GM18507 (cell line): ENCODE measurements around the gene RXRA.

Experiments
- DNase-seq: peaks from one replicate; pipeline ENCODE4 v3.0.0; 2011; ENCODE audit warnings: low read depth; ENCODE audit not compliant: insufficient read length; ENCODE audit errors: extremely low spot score
- FAIRE-seq: peaks from 2 replicates; lab custom pipeline; 2011; peaks lifted over from hg19 to GRCh38; lab: Jason Lieb, UNC

The RXRA gene

DNA sequence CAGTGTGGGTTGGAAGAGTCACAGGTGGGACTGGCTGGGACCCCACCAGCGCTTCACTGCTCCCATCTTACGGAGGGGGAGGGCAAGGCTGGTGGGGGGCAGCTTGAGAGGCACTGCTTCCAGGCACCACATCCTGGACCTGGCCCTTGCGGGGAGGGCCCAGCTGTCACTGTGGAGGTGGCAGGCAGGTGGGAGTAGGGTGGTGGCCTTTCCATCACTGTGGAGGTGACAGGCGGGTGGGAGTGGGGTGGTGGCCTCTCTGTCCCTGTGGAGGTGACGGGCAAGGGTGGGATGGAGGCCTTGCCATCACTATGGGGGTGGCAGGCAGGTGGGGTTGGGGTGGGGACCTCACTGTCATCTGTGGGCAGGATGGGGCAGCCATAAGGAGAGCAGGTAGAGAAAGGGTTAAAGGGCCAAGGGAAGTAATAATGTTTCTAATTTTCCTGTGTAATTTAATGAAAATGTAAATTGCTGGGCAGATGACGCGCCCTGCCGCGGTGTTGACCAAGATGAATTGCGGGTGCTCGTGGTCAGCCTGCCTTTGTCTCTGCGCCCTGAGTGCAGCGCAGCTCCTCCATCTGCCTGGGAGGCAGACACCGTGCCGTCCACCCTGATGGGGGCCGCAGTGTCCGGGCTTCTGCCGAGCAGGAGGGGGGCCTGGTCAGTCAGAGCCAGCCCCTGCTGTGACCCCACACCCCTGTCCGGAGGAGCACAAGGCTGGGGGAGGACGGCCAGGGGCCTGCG is 20.8 kb downstream of the RXRA start:
- DNase-seq: no peak
- no peak for FAIRE-seq

- no peak for DNase-seq
- no peak for FAIRE-seq
These were observed 21.7 kb downstream of the RXRA start for GRCh38 chr9:134347996-134348395.

- DNase-seq (no peak), FAIRE-seq (no peak)
These were observed 22.3 kb downstream of the RXRA start for GRCh38 chr9:134348404-134349155.

DNA sequence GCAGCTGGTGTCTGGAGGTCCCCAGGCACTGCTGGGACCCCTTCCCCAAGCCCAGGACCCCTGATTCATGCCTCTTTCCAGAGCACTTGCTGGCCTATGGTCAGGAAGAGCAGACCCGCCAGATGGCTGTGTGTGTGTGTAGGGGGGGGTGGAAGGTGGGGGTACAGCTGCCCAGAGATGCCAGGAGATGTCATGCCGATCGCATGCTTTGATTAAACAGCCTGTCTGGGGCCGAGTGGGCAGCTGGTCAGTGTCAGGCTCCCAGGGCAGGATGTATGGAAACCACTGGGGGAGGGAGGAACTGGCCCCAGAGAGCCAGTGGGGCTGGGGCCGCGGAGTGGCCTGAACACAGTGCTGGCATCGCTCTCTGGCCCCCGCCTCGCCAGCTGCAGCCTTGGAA is 23.7 kb downstream of the RXRA start:
- FAIRE-seq (no peak), DNase-seq (no peak)

DNA sequence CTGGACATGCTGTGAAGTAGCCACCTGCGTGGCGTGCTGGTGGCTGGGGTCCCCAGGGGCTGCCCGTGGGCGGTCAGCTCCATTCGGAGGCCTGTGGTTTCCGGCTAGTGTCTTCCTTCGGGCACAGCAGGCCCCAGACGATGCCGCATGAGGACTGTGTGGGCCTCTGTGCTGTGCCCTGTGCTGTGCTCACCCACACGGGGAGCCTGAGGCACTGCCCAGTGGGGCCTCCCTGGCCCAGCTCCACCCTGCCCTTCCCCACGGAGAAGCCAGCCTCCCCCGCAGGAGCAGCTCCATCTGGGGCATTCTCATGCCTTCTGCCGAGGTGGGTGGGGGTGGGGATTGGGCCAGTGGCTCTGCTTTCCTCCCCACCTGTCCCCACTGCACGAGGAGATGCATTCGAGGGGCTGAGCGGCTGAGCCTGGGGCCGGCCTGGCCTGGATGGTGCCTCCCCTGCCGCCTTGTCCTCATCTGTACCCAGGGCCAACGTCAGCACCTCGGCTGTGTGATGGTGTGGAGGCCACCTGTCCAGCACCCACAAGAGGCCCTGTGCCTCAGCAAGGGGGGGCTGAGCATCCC is 24.2 kb downstream of the RXRA start:
- no peak for DNase-seq
- no peak for FAIRE-seq

DNA sequence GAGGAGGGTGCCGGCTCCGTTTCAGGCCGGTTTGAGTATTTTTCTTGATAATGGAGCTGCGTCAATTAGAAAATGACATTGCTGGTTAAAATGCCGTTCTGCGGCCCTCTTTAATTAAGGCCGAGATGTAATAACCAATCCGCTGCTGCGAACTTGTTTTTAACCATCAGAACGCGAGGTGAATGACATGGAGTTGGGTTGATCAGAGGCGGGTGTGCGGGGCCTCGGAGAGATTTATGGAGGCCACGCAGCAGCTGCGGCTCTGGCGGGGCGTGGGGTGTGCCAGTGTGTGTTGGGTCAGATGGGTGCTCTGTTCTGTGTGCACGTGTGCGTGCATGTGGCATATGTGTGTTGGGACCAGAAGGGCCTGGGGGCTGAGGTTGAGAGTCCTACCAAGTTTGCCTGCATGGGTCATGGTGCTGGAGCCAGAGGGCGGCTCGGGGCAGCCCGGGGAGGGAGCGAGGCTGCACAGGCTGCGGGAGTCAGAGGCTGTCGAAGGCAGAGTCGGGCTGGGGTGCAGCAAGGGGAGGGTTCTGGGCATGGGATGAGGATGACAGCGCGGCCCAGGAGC is 25.4 kb downstream of the RXRA start:
- no peak for FAIRE-seq
- DNase-seq: no peak

- FAIRE-seq (no peak), DNase-seq (no peak)
These were observed 26.1 kb downstream of the RXRA start for GRCh38 chr9:134352247-134352933.

DNA sequence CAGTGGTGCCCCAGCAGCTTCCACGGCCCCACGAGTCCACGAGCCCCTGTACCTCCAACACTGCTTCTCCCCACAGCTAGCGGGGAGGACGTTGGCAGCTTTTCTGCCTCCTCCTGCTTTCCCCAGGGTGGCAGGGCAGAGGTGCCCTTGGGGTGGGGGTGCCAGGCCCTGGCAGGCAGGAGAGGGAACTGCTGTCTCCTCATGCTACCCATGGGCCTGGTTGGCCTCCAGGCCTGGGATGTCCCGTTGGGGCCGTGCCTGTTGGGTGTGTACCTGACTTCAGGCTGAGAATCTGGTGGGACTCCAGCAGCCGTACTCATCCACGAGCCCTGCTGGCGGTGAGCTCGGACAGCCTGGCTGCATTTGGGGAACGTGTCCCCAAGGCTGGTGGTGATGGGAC is 27.3 kb downstream of the RXRA start:
- FAIRE-seq (no peak), DNase-seq (no peak)

- FAIRE-seq (no peak), DNase-seq (no peak)
These were observed 28.9 kb downstream of the RXRA start for GRCh38 chr9:134355158-134355557.

- FAIRE-seq (no peak), DNase-seq (no peak)
These were observed 29.5 kb downstream of the RXRA start for GRCh38 chr9:134355561-134356279.

DNA sequence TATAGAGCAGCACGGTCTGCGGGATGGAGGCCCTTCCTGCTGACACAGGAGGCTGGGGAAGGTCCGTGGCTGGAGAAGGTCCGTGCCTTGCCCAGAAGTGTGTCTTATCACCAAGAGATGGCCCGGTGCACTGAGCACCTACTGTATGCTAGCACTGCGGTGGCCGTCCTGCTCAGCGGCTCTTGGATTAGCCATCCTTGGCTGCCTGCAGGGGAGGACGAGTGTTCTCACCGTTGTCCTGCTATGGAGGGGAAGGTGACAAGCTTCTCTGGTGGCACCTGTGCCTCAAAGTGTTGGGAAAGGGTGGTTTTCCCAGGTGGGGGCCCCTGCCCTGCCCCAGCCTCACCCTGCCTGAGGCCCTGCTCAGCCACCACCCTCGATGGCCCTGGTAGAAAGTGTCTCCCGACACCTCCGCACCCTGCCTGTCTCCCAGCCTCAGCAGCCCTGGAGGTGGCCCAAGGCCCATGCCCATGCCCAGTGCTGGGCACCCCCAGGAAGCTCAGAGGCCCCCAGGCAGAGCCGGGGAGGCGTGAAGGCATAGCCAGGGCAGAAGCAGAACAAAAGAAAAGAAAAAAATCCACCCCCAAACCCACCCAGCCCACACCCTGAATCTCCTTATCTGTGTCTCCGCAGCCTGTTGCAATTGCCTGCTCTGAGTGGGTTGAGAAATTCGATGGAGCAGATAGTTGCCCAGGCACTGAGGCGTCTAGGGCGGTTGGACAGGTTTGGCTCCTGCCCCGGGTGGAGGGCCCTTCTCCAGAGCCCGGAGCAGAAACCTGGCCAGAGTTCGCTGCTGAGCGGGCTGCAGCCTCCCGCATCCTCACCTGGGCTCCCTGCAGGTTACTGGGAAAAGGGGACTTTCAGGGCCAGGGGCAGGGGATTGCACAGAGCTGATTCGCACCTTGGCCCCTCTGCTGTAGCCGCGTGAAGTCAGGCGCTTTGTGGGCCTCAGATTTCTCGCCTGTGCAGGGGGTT is 30.5 kb downstream of the RXRA start:
- DNase-seq: no peak
- FAIRE-seq: no peak

DNA sequence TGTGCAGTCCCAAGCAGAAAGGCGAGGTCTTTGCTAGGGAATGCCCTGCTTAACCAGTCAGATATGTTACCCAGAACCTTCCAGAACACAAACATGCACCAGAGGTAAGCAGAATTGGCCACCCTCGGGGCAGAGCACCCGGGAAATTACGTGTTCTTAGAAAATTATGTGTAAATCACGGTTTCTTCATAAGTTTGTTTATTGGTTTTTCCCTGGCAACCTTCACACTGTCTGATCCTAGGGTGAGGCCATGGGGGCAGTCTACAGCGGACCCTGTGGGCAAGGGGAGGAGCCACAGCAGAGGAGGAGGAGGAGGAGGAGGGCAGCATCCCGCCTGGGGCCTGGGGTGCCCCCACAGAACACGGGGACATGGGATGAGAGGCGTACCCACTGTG is 31.4 kb downstream of the RXRA start:
- DNase-seq: no peak
- FAIRE-seq: no peak

DNA sequence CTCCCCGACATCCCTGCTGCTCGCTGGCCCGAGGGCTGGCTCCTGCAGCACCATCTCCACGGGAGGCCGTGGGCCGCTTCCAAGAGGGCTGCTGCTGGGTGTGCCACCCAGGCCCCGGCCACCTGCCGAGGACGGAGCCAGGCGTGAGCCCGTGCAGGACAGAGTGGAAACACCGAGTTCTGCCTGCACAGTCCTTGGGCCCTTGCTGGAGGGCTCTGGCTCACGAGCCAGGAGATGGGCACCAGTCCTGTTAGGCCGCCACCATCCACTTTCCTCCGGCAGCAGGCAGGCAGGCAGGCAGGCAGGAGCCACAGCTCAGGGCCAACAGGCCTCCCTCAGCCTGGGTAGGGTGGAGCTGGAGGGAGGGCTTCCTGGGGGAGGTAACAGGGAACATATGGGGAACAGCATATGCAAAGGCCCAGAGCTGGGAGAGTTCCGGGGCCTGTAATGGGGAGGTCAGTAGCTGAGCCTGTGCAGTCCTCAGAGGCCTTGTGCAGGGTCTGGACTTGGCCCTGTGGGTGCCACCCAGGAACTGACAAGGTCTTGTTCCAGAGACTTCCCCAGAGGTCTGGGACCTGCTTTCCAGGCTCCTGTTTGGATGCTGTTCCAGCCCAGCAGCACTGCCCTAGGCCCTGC is 31.9 kb downstream of the RXRA start:
- DNase-seq (no peak), FAIRE-seq (no peak)

DNA sequence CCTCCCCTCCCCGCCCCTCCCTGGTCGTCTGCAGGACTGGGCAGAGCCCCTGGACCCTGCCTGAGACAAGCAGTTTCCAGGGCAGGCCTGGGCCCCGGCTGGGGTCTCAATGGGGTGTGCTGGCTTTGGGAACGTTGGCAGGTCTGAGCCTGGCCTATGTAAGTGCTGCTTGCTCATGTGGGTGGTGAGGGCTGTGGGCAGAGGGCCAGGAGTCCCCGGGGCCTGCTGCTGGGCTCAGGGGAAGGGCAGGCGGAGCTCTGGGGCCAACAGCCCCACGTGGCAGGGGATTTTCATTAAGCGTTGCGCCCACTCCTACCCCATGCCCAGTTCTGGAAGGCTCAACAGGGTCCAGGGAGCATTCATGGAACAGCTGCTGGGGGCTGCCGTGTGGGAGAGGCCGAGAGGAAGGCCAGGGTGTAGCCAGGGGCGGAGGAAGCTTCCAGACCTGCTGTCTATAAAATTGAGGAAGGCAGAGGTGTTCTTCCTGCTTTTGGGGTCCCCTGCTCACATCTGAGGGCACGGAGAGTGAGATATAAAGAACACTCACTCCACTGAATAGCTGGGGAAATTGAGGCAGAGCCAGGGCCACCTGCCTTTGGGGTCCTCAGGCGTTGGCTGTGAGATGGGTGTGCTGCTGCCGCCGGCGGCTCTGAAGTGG is 32.5 kb downstream of the RXRA start:
- DNase-seq (no peak), FAIRE-seq (no peak)

DNA sequence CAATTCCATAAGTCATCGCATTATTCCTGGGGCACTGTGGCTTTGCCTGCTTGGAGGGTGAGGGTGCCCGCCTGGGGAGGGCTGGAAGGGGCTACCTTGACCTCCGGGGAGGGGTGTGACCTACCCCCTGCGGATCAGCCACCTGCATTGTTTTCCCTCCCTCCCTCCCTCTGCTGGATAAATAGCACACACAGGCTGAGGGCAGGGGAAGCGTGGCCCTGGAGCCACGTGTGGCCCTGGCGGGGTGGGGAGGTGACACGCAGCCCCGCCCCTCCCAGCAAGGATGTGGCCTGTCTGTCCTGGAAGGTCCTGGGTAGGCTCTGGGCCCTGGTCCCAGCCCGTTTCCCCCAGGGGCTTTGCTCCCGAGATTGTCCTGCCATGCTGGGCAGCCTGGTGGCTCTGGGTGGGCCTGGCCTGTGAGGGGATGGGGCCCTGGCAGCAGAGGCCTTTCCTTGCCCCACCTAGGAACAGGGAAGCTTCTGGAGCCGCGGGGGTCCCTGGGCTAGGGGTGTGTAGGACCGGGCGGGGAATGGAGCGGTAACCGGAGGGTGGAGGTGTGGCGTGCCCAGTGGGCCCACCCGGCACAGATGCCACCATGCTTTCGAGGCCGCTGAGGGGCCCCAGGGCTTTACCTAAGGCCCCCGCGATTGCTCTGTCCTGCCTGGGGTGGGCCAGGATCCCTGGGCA is 33.4 kb downstream of the RXRA start:
- FAIRE-seq: no peak

DNA sequence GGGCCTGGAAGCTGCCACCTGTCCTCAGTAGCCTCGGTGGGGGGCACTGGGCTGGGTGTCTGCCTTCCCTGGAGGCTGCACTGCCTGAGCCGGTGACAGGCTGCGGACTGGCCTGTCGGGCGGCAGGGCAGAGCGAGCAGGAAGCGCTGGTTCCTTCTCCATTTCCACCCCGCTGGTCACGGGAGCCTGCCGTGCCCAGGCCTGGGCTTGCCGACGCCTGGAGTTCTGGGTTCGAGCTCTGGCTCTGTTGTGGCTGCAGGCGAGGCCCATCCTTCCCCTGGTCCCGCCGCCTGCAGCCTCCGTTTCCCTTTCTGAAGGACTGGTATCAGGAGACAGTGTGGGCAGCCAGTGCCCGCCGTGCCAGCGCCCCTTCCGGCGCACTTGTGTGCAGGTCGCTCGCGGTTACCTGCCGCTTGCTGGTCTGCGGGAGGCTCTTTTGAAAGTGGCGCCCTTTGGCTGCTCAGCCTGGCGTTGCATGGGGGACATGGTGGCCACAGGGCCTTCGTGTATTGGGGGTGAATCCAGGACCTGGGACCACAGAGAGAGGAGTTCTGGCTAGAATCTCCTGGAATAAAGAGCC is 34.0 kb downstream of the RXRA start:
- FAIRE-seq (no peak), DNase-seq (no peak)

More for the DNA sequence above, 33.4 kb downstream of the RXRA start:
- DNase-seq: no peak
